HG03064 (cell line): Measurements from ENCODE around the gene TCF7L2.
"Not testable (repeated sequence)": the region's sequence is repeated elsewhere in the genome, so short reads cannot be mapped to it uniquely, and the experiment has no call there.

Experiments used
- ATAC-seq: cut with Tn5 transposase; IDR thresholded peaks from one replicate; pipeline ENCODE4 v1.9.1; 2021; ENCODE audit warnings: low read depth; ENCODE audit not compliant: unreplicated experiment

TCF7L2 gene

GRCh38 chr10:113086282-113086681 lies 136.2 kb downstream of the TCF7L2 start:
- ATAC-seq, result no peak

DNA sequence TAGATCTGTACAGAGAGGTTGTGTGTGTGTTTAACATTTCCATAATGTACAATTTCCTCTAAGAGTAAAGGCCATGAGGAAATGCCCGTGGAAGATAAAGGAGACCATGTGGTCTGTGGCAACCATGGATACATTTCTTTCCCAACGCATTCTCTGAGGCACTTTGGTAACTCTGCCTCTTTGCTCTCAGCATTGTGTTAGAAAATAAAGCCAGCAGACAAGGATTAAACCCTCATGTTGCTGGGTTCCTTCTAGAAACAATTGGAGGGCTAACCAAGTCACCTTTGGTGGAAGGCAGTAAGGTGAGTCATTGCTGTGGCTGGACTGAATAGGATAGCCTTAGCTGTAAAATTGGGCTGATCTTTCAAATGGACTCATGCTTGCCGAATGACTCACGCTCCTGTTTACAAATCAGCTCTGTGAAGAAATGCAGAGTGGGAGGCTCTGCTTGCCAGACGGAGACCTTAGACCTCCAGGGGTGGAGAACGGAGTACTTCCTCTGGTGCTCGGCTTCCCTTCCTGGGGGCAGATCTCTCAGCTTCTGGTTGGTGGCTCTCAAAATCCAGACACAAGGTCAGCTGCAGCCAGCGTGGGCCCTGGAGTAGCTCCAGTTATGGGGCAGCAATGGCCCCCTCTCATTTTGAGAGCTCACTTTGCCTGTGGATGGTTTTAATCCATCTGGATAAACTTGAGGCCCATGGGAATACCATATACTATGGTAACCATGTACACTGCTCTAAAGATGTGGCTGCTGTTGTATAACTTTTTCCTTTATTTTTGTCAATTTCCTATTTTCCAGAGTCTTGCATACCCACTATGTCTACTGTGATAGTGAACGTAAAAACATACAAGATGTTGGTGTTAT lies 137.3 kb downstream of the TCF7L2 start:
- no peak for ATAC-seq

DNA sequence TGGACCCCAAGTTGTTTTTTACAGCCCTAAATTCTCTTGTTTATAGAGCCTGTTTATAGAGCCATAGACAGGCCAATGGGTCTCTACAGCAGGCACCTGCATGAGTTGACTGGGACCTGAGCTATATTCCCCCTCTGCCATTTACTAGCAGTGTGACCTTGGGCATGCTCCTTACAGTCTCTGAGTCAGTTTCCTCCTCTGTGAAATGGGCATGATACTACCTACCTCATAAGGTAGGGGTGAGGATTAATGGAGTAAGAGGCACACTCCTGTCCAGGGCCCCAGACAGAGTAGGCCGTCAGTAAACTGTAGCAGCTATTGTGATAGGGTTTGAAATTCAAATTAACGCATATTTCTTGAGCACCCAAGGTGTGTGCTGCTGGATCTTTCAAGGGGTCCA lies 138.1 kb downstream of the TCF7L2 start:
- ATAC-seq, result no peak

DNA sequence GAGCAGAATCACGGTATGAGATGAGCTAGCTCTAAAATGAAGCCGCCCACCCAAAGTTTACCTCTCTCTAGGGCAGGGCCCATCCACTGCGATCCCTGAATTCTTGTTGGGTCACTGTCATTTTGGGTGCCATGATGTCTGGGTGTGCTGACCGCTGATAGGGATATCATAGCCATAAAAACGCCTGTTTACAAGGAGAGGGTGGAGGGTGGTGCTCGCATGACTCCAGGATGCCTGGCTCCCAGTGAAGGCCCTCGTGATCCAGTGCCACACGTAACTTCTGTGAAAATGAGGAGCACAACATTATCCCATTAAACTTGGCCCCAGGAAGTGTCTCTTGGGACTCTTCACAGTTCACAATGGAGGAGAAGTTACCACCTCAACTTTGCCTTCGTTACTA lies 139.5 kb downstream of the TCF7L2 start:
- no peak for ATAC-seq

GRCh38 chr10:113091920-113092319 lies 141.9 kb downstream of the TCF7L2 start:
- no peak for ATAC-seq

- ATAC-seq, result no peak
Observed at GRCh38 chr10:113093188-113094113, 143.4 kb downstream of the TCF7L2 start.

DNA sequence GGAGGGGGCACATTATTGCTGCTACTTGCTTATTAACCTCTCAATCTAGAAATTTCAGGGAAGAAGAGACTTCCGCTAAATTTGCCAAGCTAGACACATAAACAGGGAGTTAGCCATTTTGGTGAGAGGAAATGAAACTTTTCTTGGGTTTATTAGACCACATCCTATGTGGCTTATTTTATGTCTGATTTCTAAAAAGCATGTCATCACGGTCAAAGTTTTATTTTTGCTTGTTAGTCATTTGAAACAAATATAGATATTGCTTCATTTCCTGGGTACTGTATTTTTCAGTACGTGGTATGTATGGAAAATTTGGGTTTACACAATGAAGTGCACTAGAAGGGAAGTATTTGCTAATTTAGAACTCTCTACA lies 144.1 kb downstream of the TCF7L2 start:
- no peak for ATAC-seq

GRCh38 chr10:113095419-113096127 lies 145.5 kb downstream of the TCF7L2 start:
- ATAC-seq, result no peak

GRCh38 chr10:113096128-113096996 lies 146.3 kb downstream of the TCF7L2 start:
- no peak for ATAC-seq

- ATAC-seq, result no peak
Observed at GRCh38 chr10:113097036-113097435, 147.0 kb downstream of the TCF7L2 start.

DNA sequence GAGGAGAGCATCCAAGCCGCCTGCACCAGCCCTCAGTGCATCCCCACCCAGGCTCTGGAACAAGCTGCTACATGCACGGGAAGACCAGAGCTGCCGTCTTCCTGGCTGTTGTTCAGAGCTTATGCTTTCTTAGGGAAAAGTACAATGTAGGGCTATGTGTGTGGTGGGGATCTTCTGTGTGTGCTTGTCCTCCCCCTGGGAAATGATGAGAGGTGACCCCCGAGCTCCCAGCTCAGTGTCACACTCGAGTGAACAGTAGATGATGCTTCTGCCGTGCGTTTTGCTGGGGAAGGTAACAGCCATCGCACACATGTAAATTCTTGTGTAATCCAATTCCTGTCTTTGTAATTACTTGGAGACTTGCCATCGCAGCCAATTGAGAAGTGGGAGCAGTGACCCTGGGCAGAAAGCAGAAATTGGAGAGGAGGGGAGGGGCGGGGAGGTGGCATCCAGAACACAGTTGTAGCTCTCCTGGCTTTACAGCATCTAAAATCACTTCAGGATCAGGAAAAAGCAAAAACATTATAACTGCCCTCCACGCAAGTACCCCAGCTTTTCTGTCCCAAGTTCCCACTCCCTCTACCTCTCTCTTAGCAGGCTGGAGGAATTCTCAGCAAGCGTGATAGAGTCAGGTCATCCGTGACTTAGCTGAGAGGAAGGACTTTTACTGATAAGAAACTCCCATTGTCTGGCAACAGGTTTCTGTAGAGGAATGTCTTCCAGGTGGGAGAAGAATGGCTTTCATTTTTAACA lies 149.6 kb downstream of the TCF7L2 start:
- ATAC-seq, result no peak

DNA sequence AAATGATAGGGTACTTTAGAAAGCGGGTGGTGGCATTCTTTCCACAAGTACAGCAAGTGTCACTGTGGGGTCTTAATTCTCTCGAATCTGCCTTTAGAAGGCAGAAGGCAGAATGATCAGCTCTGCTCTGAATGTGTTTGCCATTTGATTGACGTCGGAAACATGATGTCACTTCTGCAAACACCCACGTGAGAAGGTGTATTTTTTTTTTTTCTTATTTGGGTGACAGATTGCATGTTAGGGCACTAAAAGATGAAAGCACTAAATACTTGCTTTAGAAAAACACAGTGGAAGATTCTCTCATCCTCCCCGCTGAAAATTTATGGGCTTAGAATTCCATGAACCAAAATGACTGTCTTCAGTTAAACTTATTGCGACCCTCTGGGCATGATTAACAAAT lies 150.2 kb downstream of the TCF7L2 start:
- no peak for ATAC-seq

- ATAC-seq, result no peak
Observed at GRCh38 chr10:113103131-113103840, 153.2 kb downstream of the TCF7L2 start.

GRCh38 chr10:113104047-113104446 lies 154.0 kb downstream of the TCF7L2 start:
- no peak for ATAC-seq

DNA sequence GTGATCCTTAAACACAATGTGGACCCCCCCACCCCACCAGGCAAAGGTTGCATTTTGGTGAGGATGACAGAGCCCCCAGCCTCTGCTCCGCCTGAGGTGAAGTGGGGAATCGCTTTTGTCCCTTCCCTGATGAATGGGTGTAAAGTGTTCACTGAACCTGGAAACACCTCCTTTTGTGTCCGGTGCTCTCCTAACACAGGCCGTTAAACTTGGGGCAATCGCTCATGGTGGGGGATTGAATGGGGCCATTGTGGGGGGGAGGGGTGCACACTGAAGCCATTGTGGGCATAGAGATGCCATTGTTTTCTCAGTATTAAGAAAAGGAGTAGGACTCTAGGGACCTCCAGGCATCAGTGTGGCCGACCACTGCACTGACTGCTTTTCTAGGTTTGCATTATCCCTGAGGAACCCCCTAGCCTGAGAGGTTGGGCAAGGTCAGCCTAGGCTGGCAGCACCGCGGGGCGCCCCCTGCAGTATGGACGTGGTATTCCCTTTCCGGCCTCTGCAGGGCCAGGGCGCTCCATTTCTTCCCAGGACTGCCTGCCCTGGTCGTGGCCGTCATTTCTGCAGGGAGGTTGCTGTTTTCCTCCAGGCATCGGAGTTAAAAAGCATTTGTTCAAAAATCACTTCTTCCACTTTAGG lies 158.3 kb downstream of the TCF7L2 start:
- no peak for ATAC-seq

DNA sequence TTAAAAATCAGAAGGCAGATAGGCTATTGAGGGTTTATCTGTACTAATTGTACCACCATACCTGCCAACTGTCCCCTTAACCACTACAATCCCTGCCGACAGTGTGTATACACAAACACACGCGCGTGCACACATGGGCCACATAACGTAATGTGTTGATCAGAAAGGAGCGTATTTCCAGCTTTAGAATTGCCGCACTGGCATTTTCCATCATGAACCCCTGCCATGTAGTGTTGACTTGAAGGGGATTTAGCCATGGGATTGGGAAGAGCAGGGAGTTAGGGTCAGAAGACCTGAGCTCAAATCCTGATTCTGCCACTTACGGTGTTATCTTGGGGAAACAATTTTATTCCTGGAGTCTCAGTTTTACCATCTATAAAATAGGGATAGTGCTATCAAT lies 158.9 kb downstream of the TCF7L2 start:
- no peak for ATAC-seq

- ATAC-seq, result not testable (repeated sequence)
Observed at GRCh38 chr10:113109482-113109881, 159.4 kb downstream of the TCF7L2 start.

GRCh38 chr10:113111260-113111659 lies 161.2 kb downstream of the TCF7L2 start:
- no peak for ATAC-seq
